SK-N-SH (cell line): ENCODE data around the gene FAM168A. TPM values are rescaled to one million over a fixed set of nuclear protein-coding genes. Genes with fewer than 3 reads are reported as not detected.

Source experiments
- CTCF ChIA-PET: fragments of 300-600, 350-600 bp; formaldehyde crosslinking; extraction: SDS; loops from one replicate; lab custom pipeline; 2021; lab: Yijun Ruan, JAX
- POLR2A ChIA-PET: fragments of 350-600 bp; sonication (Branson Sonifier 250); formaldehyde crosslinking; extraction: SDS; loops from one replicate; lab custom pipeline; 2020; ENCODE audit warnings: antibody characterized with exemption, inconsistent platforms; lab: Yijun Ruan, JAX
- DNase-seq: peaks from one replicate; pipeline ENCODE4 v3.0.0; 2012
- H2AFZ ChIP-seq: fragments of 200-600 bp; sonication (generic); 2 replicates; pipeline ENCODE4 v1.8.1; 2016; ENCODE audit warnings: antibody characterized with exemption, mild to moderate bottlenecking, low read depth
- H3F3A ChIP-seq: fragments of 200-600 bp; sonication (generic); replicated peaks from 2 replicates; pipeline ENCODE3; 2016; ENCODE audit warnings: antibody characterized with exemption, mild to moderate bottlenecking; ENCODE audit not compliant: insufficient read depth
- H3K27ac ChIP-seq, 2 experiments: fragments of 200-500 bp in 1 of 2; fragments of 200-600 bp in 1 of 2; sonication (Bioruptor generic) in 1 of 2; sonication (generic), shearing (Covaris generic) in 1 of 2; 2 replicates each; pipeline versions ENCODE4 v1.5.1 to v1.6.1; 2014 to 2016; ENCODE audit warnings: low read depth in 2 of 2, inconsistent platforms in 1 of 2, low read length in 1 of 2, mild to moderate bottlenecking in 1 of 2, mixed read lengths in 1 of 2
- H3K27me3 ChIP-seq: fragments of 200-600 bp; sonication (generic), shearing (Covaris generic); 2 replicates; pipeline ENCODE4 v1.6.1; 2016; ENCODE audit warnings: mixed run types; ENCODE audit not compliant: insufficient read depth
- H3K36me3 ChIP-seq, 2 experiments: fragments of 200-500 bp in 1 of 2; fragments of 200-600 bp in 1 of 2; sonication (Bioruptor generic) in 1 of 2; sonication (generic) in 1 of 2; replicated peaks in 1 of 2; 2 replicates each; pipeline versions ENCODE3 to v1.5.1; 2014 to 2016; ENCODE audit warnings: low read length in 1 of 2, mild to moderate bottlenecking in 1 of 2; ENCODE audit not compliant: insufficient read depth in 2 of 2, control insufficient read depth in 1 of 2
- H3K4me1 ChIP-seq, 2 experiments: fragments of 200-500 bp in 1 of 2; fragments of 200-600 bp in 1 of 2; sonication (Bioruptor generic) in 1 of 2; sonication (generic), shearing (Covaris generic) in 1 of 2; 2 replicates each; pipeline versions ENCODE4 v1.5.1 to v1.6.1; 2014 to 2016; ENCODE audit warnings: low read depth in 1 of 2, low read length in 1 of 2, mixed run types in 1 of 2; ENCODE audit not compliant: insufficient read depth in 2 of 2, control insufficient read depth in 1 of 2
- H3K4me2 ChIP-seq: fragments of 200-600 bp; sonication (generic), shearing (Covaris generic); 2 replicates; pipeline ENCODE4 v1.6.1; 2017; ENCODE audit warnings: mixed run types
- H3K4me3 ChIP-seq, 2 experiments: fragments of 200-500 bp in 1 of 2; fragments of 200-600 bp in 1 of 2; sonication (Bioruptor generic) in 1 of 2; sonication (generic), shearing (Covaris generic) in 1 of 2; 2 replicates each; pipeline versions ENCODE4 v1.5.1 to v1.8.1; 2014 to 2016; ENCODE audit warnings: low read depth in 2 of 2, inconsistent platforms in 1 of 2, low read length in 1 of 2, mild to moderate bottlenecking in 1 of 2, mixed read lengths in 1 of 2, moderate library complexity in 1 of 2
- H3K79me2 ChIP-seq: fragments of 200-600 bp; sonication (generic); 2 replicates; pipeline ENCODE4 v1.8.1; 2017; ENCODE audit warnings: mild to moderate bottlenecking; ENCODE audit not compliant: insufficient read depth
- H3K9ac ChIP-seq: fragments of 200-600 bp; sonication (generic); 2 replicates; pipeline ENCODE4 v1.6.1; 2017; ENCODE audit warnings: mixed run types
- H3K9me2 ChIP-seq: fragments of 200-600 bp; sonication (generic); 2 replicates; pipeline ENCODE4 v1.6.1; 2017; ENCODE audit warnings: mixed run types
- H3K9me3 ChIP-seq: fragments of 200-600 bp; sonication (generic); 2 replicates; pipeline ENCODE4 v1.6.1; 2017; ENCODE audit warnings: mixed run types, mild to moderate bottlenecking, moderate library complexity
- H4K20me1 ChIP-seq: fragments of 200-600 bp; sonication (generic); 2 replicates; pipeline ENCODE4 v1.6.1; 2017; ENCODE audit warnings: mild to moderate bottlenecking, mixed run types; ENCODE audit not compliant: insufficient read depth
- CHD2 ChIP-seq: fragments of 150-350 bp; IDR thresholded peaks from 2 replicates; pipeline ENCODE4 v1.6.1; 2018; ENCODE audit warnings: low read length; ENCODE audit not compliant: partially characterized antibody
- CTCF ChIP-seq: fragments of 200-600 bp; sonication (generic); IDR thresholded peaks from 2 replicates; pipeline ENCODE4 v1.6.1; 2017; ENCODE audit warnings: antibody characterized with exemption, mild to moderate bottlenecking, moderate library complexity
- FOSL2 ChIP-seq: IDR thresholded peaks from 2 replicates; pipeline ENCODE4 v1.4.0; 2012; ENCODE audit warnings: low read depth, mild to moderate bottlenecking, moderate library complexity, borderline replicate concordance
- FOXJ3 ChIP-seq: sonication (generic); formaldehyde crosslinking; IDR thresholded peaks from 2 replicates; pipeline ENCODE4 v1.5.1; 2020; ENCODE audit warnings: mild to moderate bottlenecking, missing genetic modification reagents
- FOXM1 ChIP-seq: IDR thresholded peaks from 2 replicates; pipeline ENCODE4 v1.4.0; 2012; ENCODE audit warnings: low read depth, mild to moderate bottlenecking
- GABPA ChIP-seq: IDR thresholded peaks from 2 replicates; pipeline ENCODE4 v1.4.0; 2012; ENCODE audit warnings: low read depth, mild to moderate bottlenecking
- GATA2 ChIP-seq: sonication (generic); formaldehyde crosslinking; IDR thresholded peaks from 2 replicates; pipeline ENCODE4 v1.5.0; 2020; ENCODE audit warnings: mild to moderate bottlenecking, missing genetic modification reagents
- JUND ChIP-seq: IDR thresholded peaks from 2 replicates; pipeline ENCODE4 v1.4.0; 2012
- MAX ChIP-seq: IDR thresholded peaks from 2 replicates; pipeline ENCODE4 v1.4.0; 2012; ENCODE audit warnings: low read depth
- MEF2A ChIP-seq: IDR thresholded peaks from 2 replicates; pipeline ENCODE4 v1.4.0; 2012; ENCODE audit warnings: low read depth, borderline replicate concordance
- MXI1 ChIP-seq: IDR thresholded peaks from 2 replicates; pipeline ENCODE4 v1.6.1; 2012; ENCODE audit warnings: mild to moderate bottlenecking, low read depth, low read length, improper control_type of control experiment
- NFIC ChIP-seq: IDR thresholded peaks from 2 replicates; pipeline ENCODE4 v1.4.0; 2012; ENCODE audit warnings: borderline replicate concordance
- PBX3 ChIP-seq: IDR thresholded peaks from 2 replicates; pipeline ENCODE4; 2012
- REST ChIP-seq: IDR thresholded peaks from 2 replicates; pipeline ENCODE4 v1.6.1; 2012; ENCODE audit warnings: mild to moderate bottlenecking, low read depth, low read length, moderate library complexity
- RFX5 ChIP-seq: IDR thresholded peaks from 2 replicates; pipeline ENCODE4 v1.6.1; 2012; ENCODE audit warnings: mild to moderate bottlenecking, improper control_type of control experiment, low read length
- RXRA ChIP-seq: IDR thresholded peaks from 2 replicates; pipeline ENCODE4 v1.4.0; 2012; ENCODE audit warnings: low read depth, mild to moderate bottlenecking, borderline replicate concordance
- SMC3 ChIP-seq: IDR thresholded peaks from 2 replicates; pipeline ENCODE4 v1.6.1; 2012; ENCODE audit warnings: low read depth, low read length, improper control_type of control experiment
- TAF1 ChIP-seq: IDR thresholded peaks from 2 replicates; pipeline ENCODE4 v1.6.1; 2012; ENCODE audit warnings: low read depth, mild to moderate bottlenecking, low read length, moderate library complexity, borderline replicate concordance
- WGBS: methylation state at CpG from one replicate; pipeline ENCODE4 v1.1.6; 2017; ENCODE audit warnings: low lambda C conversion rate; 5-methylcytosine and 5-hydroxymethylcytosine counted together
- polyA plus RNA-seq, 3 experiments: library from polyadenylated mRNA; depleted of rRNA; stranded (reverse); fragments of >200 nt; gene quantifications; 2 replicates each; pipeline ENCODE4 v1.2.3, GENCODE V29; 2012

Gene FAM168A
- polyA plus RNA-seq, 1 of the 3 experiments (the other 2 are of a cell fraction) = 17.8 TPM

GRCh38 chr11:73480677-73481076, 117.2 kb downstream of the FAM168A start:
- peaks cover 4% of the 10 kb centered on the region for H3F3A ChIP-seq
- H3K36me3 ChIP-seq = peaks cover 2 to 6% of the 10 kb centered on the region in 2 experiments
- TF ChIP-seq MAX (no peak), RXRA (no peak), CTCF (no peak), RFX5 (no peak), GATA2 (CRISPR knock-in tag) (no peak), JUND (no peak), MEF2A (no peak), REST (no peak), FOXM1 (no peak), GABPA (no peak), CHD2 (no peak), MXI1 (no peak), FOSL2 (no peak), SMC3 (no peak), NFIC (no peak), FOXJ3 (no peak), PBX3 (no peak), TAF1 (no peak)
- no peaks in the 10 kb centered on the region for H3K27me3 ChIP-seq
- peaks cover 14% of the 10 kb centered on the region for H3K79me2 ChIP-seq
- 91% methylated on average over 2 of the region's 2 CpGs for WGBS
- no peak overlapping the region for H3K9ac ChIP-seq
- no peak for DNase-seq
- H3K4me2 ChIP-seq = no peak overlapping the region
- ChIA-PET POLR2A (no interaction called here), CTCF (interaction anchor here (1.2 to 4.6 kb wide), 8 partner anchors 10 to 180 kb away, joined by 3 to 85 read pairs (median 28); partner anchors contain the start of gene FAM168A)
- no peaks in the 10 kb centered on the region for H3K9me2 ChIP-seq
- H3K9me3 ChIP-seq = no peaks in the 10 kb centered on the region
- H3K4me1 ChIP-seq = peaks cover 0 to 2% of the 10 kb centered on the region in 2 experiments; a peak in 2 of 4 replicates
- no peak overlapping the region for H3K27ac ChIP-seq
- H2AFZ ChIP-seq = no peak overlapping the region
- no peaks in the 10 kb centered on the region for H4K20me1 ChIP-seq
- H3K4me3 ChIP-seq = no peak overlapping the region
